Immature natural killer cell (primary cell): ENCODE data around the gene ZNF185. TPM values are rescaled to one million over a fixed set of nuclear protein-coding genes. Genes with fewer than 3 reads are reported as not detected.

Experiments
- DNase-seq, 3 donors: peaks; one replicate each; pipeline ENCODE4 v3.0.0; 2022; ENCODE audit warnings: mixed read lengths in 1 of 3
- H3K27ac Mint-ChIP-seq, 6 donors: one replicate each; pipeline ENCODE4 v1.8.0; 2020; ENCODE audit warnings: mixed read lengths in 6 of 6, mild to moderate bottlenecking in 5 of 6, inconsistent platforms in 4 of 6, moderate library complexity in 3 of 6
- H3K27me3 Mint-ChIP-seq, 3 donors: one replicate each; pipeline ENCODE4 v1.8.0; 2020 to 2021; ENCODE audit warnings: low read depth in 3 of 3, mild to moderate bottlenecking in 3 of 3, mixed read lengths in 3 of 3, moderate library complexity in 3 of 3, inconsistent platforms in 1 of 3
- H3K36me3 Mint-ChIP-seq, 3 donors: one replicate each; pipeline ENCODE4 v1.8.0; 2020; ENCODE audit warnings: mixed read lengths in 3 of 3, inconsistent platforms in 2 of 3, mild to moderate bottlenecking in 2 of 3
- H3K4me1 Mint-ChIP-seq, 2 donors: one replicate each; pipeline ENCODE4 v1.8.0; 2020; ENCODE audit warnings: inconsistent platforms in 2 of 2, mild to moderate bottlenecking in 2 of 2, mixed read lengths in 2 of 2, moderate library complexity in 1 of 2
- H3K4me3 Mint-ChIP-seq, 5 donors: one replicate each; pipeline ENCODE4 v1.8.0; 2020; ENCODE audit warnings: mild to moderate bottlenecking in 5 of 5, mixed read lengths in 5 of 5, inconsistent platforms in 3 of 5, moderate library complexity in 3 of 5
- H3K9me3 Mint-ChIP-seq, 6 donors: one replicate each; pipeline ENCODE4 v1.8.0; 2020; ENCODE audit warnings: mild to moderate bottlenecking in 6 of 6, mixed read lengths in 6 of 6, inconsistent platforms in 4 of 6, moderate library complexity in 3 of 6
- polyA plus RNA-seq, 3 donors: library from polyadenylated mRNA; unstranded; fragments of 300-500 nt; fragmentation: Illumina TruSeq; gene quantifications; one replicate each; pipeline ENCODE4 v1.2.3, GENCODE V29; 2021

The ZNF185 gene
- polyA plus RNA-seq, 3 donors from 2014 or later = 3.2 to 6.2 (median 3.4) TPM

- H3K9me3 Mint-ChIP-seq = peaks cover 0 to 2% (median 0%) of the 10 kb centered on the region in 6 donors
- DNase-seq = no peak
- no peaks in the 10 kb centered on the region for H3K36me3 Mint-ChIP-seq
- no peak overlapping the region for H3K27ac Mint-ChIP-seq
- H3K27me3 Mint-ChIP-seq = peaks cover 0 to 15% (median 0%) of the 10 kb centered on the region in 3 donors
- H3K4me1 Mint-ChIP-seq = no peaks in the 10 kb centered on the region
- no peak overlapping the region for H3K4me3 Mint-ChIP-seq
These were observed 18.7 kb upstream of the ZNF185 start for GRCh38 chrX:152878976-152879755.

- DNase-seq = no peak
- Mint-ChIP-seq H3K27ac (no peak overlapping the region), H3K36me3 (no peaks in the 10 kb centered on the region), H3K27me3 (peaks cover 1 to 17% (median 3%) of the 10 kb centered on the region in 3 donors), H3K4me1 (no peaks in the 10 kb centered on the region), H3K4me3 (no peak overlapping the region), H3K9me3 (no peaks in the 10 kb centered on the region)
These were observed 16.6 kb upstream of the ZNF185 start for GRCh38 chrX:152881289-152881688.

GRCh38 chrX:152884171-152884570, 13.7 kb upstream of the ZNF185 start:
- no peak for DNase-seq
- H3K4me1 Mint-ChIP-seq = no peaks in the 10 kb centered on the region
- no peak overlapping the region for H3K4me3 Mint-ChIP-seq
- no peak overlapping the region for H3K27ac Mint-ChIP-seq
- H3K36me3 Mint-ChIP-seq = no peaks in the 10 kb centered on the region
- no peaks in the 10 kb centered on the region for H3K9me3 Mint-ChIP-seq
- peaks cover 1 to 7% (median 3%) of the 10 kb centered on the region in 3 donors for H3K27me3 Mint-ChIP-seq

- no peak overlapping the region for H3K27ac Mint-ChIP-seq
- no peaks in the 10 kb centered on the region for H3K36me3 Mint-ChIP-seq
- peaks cover 1 to 12% (median 3%) of the 10 kb centered on the region in 3 donors for H3K27me3 Mint-ChIP-seq
- H3K9me3 Mint-ChIP-seq = no peaks in the 10 kb centered on the region
- no peaks in the 10 kb centered on the region for H3K4me1 Mint-ChIP-seq
- no peak overlapping the region for H3K4me3 Mint-ChIP-seq
- DNase-seq = no peak
These were observed 11.2 kb upstream of the ZNF185 start for GRCh38 chrX:152886716-152887115.

GRCh38 chrX:152892499-152892898, 5.4 kb upstream of the ZNF185 start:
- Mint-ChIP-seq H3K36me3 (no peaks in the 10 kb centered on the region), H3K4me3 (no peak overlapping the region), H3K27me3 (peaks cover 3 to 22% (median 8%) of the 10 kb centered on the region in 3 donors), H3K27ac (no peak overlapping the region), H3K9me3 (no peaks in the 10 kb centered on the region), H3K4me1 (no peaks in the 10 kb centered on the region)
- DNase-seq = no peak

- DNase-seq = no peak
- no peak overlapping the region for H3K27ac Mint-ChIP-seq
- H3K36me3 Mint-ChIP-seq = no peaks in the 10 kb centered on the region
- peaks cover 4 to 22% (median 8%) of the 10 kb centered on the region in 3 donors for H3K27me3 Mint-ChIP-seq
- H3K4me3 Mint-ChIP-seq = no peak overlapping the region
- no peaks in the 10 kb centered on the region for H3K4me1 Mint-ChIP-seq
- no peaks in the 10 kb centered on the region for H3K9me3 Mint-ChIP-seq
These were observed 4.6 kb upstream of the ZNF185 start for GRCh38 chrX:152892999-152893891.

- no peaks in the 10 kb centered on the region for H3K4me1 Mint-ChIP-seq
- no peak overlapping the region for H3K4me3 Mint-ChIP-seq
- no peaks in the 10 kb centered on the region for H3K36me3 Mint-ChIP-seq
- DNase-seq = no peak
- H3K27me3 Mint-ChIP-seq = peaks cover 5 to 22% (median 10%) of the 10 kb centered on the region in 3 donors
- no peaks in the 10 kb centered on the region for H3K9me3 Mint-ChIP-seq
- peak overlapping the region in 1 of 6 donors; percentile 18 for H3K27ac Mint-ChIP-seq
These were observed 3.8 kb upstream of the ZNF185 start for GRCh38 chrX:152893980-152894610.

GRCh38 chrX:152895121-152895520, 2.7 kb upstream of the ZNF185 start:
- H3K9me3 Mint-ChIP-seq = no peaks in the 10 kb centered on the region
- H3K27ac Mint-ChIP-seq = no peak overlapping the region
- H3K4me3 Mint-ChIP-seq = no peak overlapping the region
- peaks cover 7 to 23% (median 10%) of the 10 kb centered on the region in 3 donors for H3K27me3 Mint-ChIP-seq
- no peak for DNase-seq
- no peaks in the 10 kb centered on the region for H3K4me1 Mint-ChIP-seq
- no peaks in the 10 kb centered on the region for H3K36me3 Mint-ChIP-seq

GRCh38 chrX:152895724-152896420, 2.0 kb upstream of the ZNF185 start:
- Mint-ChIP-seq H3K4me1 (no peaks in the 10 kb centered on the region), H3K36me3 (no peaks in the 10 kb centered on the region), H3K4me3 (no peak overlapping the region), H3K27ac (no peak overlapping the region), H3K9me3 (no peaks in the 10 kb centered on the region), H3K27me3 (peaks cover 7 to 22% (median 10%) of the 10 kb centered on the region in 3 donors)
- DNase-seq = no peak

GRCh38 chrX:152896450-152896849, 1.4 kb upstream of the ZNF185 start:
- Mint-ChIP-seq H3K27me3 (peaks cover 7 to 20% (median 10%) of the 10 kb centered on the region in 3 donors), H3K36me3 (no peaks in the 10 kb centered on the region), H3K9me3 (no peaks in the 10 kb centered on the region), H3K4me1 (no peaks in the 10 kb centered on the region), H3K27ac (no peak overlapping the region), H3K4me3 (peak overlapping the region in 1 of 5 donors; percentile 61)
- no peak for DNase-seq

GRCh38 chrX:152898442-152898841, 575 bp downstream of the ZNF185 start:
- H3K9me3 Mint-ChIP-seq = no peaks in the 10 kb centered on the region
- no peaks in the 10 kb centered on the region for H3K36me3 Mint-ChIP-seq
- peaks cover 7 to 21% (median 10%) of the 10 kb centered on the region in 3 donors for H3K27me3 Mint-ChIP-seq
- no peak for DNase-seq
- peak overlapping the region in 1 of 5 donors; percentile 29 for H3K4me3 Mint-ChIP-seq
- H3K4me1 Mint-ChIP-seq = no peaks in the 10 kb centered on the region
- H3K27ac Mint-ChIP-seq = no peak overlapping the region

GRCh38 chrX:152899111-152899873, 1.4 kb downstream of the ZNF185 start:
- peaks cover 7 to 21% (median 7%) of the 10 kb centered on the region in 3 donors for H3K27me3 Mint-ChIP-seq
- no peak overlapping the region for H3K27ac Mint-ChIP-seq
- no peak overlapping the region for H3K4me3 Mint-ChIP-seq
- no peaks in the 10 kb centered on the region for H3K9me3 Mint-ChIP-seq
- no peaks in the 10 kb centered on the region for H3K36me3 Mint-ChIP-seq
- no peak for DNase-seq
- H3K4me1 Mint-ChIP-seq = no peaks in the 10 kb centered on the region
